Sigmoid colon (tissue), 3 donors: ENCODE results near the gene OR7C1.

Experiments used
- CTCF ChIP-seq, 4 experiments: fragments of 450-650 bp in 3 of 4; fragments of 200-600 bp in 1 of 4; IDR thresholded peaks; one replicate each; pipeline ENCODE4 v1.5.1; 2016 to 2019; ENCODE audit warnings: antibody characterized with exemption in 4 of 4, mild to moderate bottlenecking in 3 of 4, moderate library complexity in 2 of 4
- POLR2A ChIP-seq, 2 donors: fragments of 450-650 bp; IDR thresholded peaks; one replicate each; pipeline ENCODE4 v1.6.1; 2016; ENCODE audit warnings: antibody characterized with exemption in 2 of 2, mild to moderate bottlenecking in 2 of 2, moderate library complexity in 2 of 2

- no peak for TF ChIP-seq CTCF (IDR thresholded peaks at IDR 0.05)
- no peak for TF ChIP-seq POLR2A (IDR thresholded peaks at IDR 0.05)
These were observed at the start of gene OR7C1, which contains the start of gene OR7A5 for GRCh38 chr19:14835011-14835410.
